SK-N-SH treated with all-trans-retinoic acid at 6 μM for 48 hours (cell line): Measurements from ENCODE around the gene GOLGA3.

Experiments
- ATAC-seq: fragments of 200-7000 bp; cut with Tn5 transposase; 3 replicates; pipeline ENCODE4 v1.9.1; 2020; ENCODE audit warnings: mild to moderate bottlenecking, moderate library complexity
- ARNTL ChIP-seq: fragments of 450-650 bp; formaldehyde crosslinking; IDR thresholded peaks from 2 replicates; pipeline ENCODE4 v1.5.0; 2020; ENCODE audit warnings: low read depth, mild to moderate bottlenecking, moderate library complexity, borderline replicate concordance
- BACH2 ChIP-seq: fragments of 250-450 bp; sonication (Bioruptor Pico); IDR thresholded peaks from 2 replicates; pipeline ENCODE4 v1.9.0; 2021; ENCODE audit warnings: mild to moderate bottlenecking, borderline replicate concordance
- CSDC2 ChIP-seq: fragments of 250-450 bp; sonication (Bioruptor Pico); IDR thresholded peaks from 2 replicates; pipeline ENCODE4 v1.5.0; 2020; ENCODE audit warnings: mild to moderate bottlenecking, moderate library complexity
- CSRNP3 ChIP-seq: fragments of 250-450 bp; sonication (Bioruptor Pico); IDR thresholded peaks from 2 replicates; pipeline ENCODE4 v1.5.1; 2021; ENCODE audit warnings: mild to moderate bottlenecking, moderate library complexity
- ESRRG ChIP-seq: fragments of 250-450 bp; sonication (Bioruptor Pico); IDR thresholded peaks from 2 replicates; pipeline ENCODE4 v1.6.1; 2021; ENCODE audit warnings: mild to moderate bottlenecking
- GLIS3 ChIP-seq: fragments of 250-450 bp; sonication (Bioruptor Pico); IDR thresholded peaks from 2 replicates; pipeline ENCODE4 v1.5.0; 2020; ENCODE audit warnings: mild to moderate bottlenecking, moderate library complexity
- ISL1 ChIP-seq: fragments of 250-450 bp; sonication (Bioruptor Pico); IDR thresholded peaks from 2 replicates; pipeline ENCODE4 v2.1.2; 2022; ENCODE audit warnings: mild to moderate bottlenecking, moderate library complexity
- OSR1 ChIP-seq: fragments of 250-450 bp; sonication (Bioruptor Pico); IDR thresholded peaks from 2 replicates; pipeline ENCODE4 v1.8.0; 2022; ENCODE audit warnings: moderate library complexity, mild to moderate bottlenecking, inconsistent platforms
- RARB ChIP-seq: fragments of 250-450 bp; sonication (Bioruptor Pico); IDR thresholded peaks from 2 replicates; pipeline ENCODE4 v1.8.0; 2021; ENCODE audit warnings: mild to moderate bottlenecking, moderate library complexity
- SNAI2 ChIP-seq: fragments of 250-450 bp; sonication (Bioruptor Pico); IDR thresholded peaks from 2 replicates; pipeline ENCODE4 v1.5.0; 2020; ENCODE audit warnings: mild to moderate bottlenecking, moderate library complexity
- TCF4 ChIP-seq: fragments of 250-450 bp; sonication (Bioruptor Pico); IDR thresholded peaks from 2 replicates; pipeline ENCODE4 v1.8.0; 2021; ENCODE audit warnings: mild to moderate bottlenecking, moderate library complexity, borderline replicate concordance
- TOX ChIP-seq: fragments of 250-450 bp; sonication (Bioruptor Pico); IDR thresholded peaks from 2 replicates; pipeline ENCODE4 v1.8.0; 2021; ENCODE audit warnings: mild to moderate bottlenecking, moderate library complexity, borderline replicate concordance
- TSHZ2 ChIP-seq: fragments of 250-450 bp; sonication (Bioruptor Pico); IDR thresholded peaks from 2 replicates; pipeline ENCODE4 v1.5.0; 2020; ENCODE audit warnings: mild to moderate bottlenecking, moderate library complexity
- ZC3H10 ChIP-seq: fragments of 250-450 bp; sonication (Bioruptor Pico); IDR thresholded peaks from 2 replicates; pipeline ENCODE4 v1.5.1; 2021; ENCODE audit warnings: mild to moderate bottlenecking, moderate library complexity
- ZFP30 ChIP-seq: fragments of 450-650 bp; formaldehyde crosslinking; IDR thresholded peaks from 2 replicates; pipeline ENCODE4 v1.5.0; 2022; ENCODE audit warnings: mild to moderate bottlenecking, moderate library complexity
- ZNF565 ChIP-seq: fragments of 450-650 bp; formaldehyde crosslinking; conservative IDR thresholded peaks from 2 replicates; pipeline ENCODE4 v1.5.0; 2020; ENCODE audit warnings: low read depth, mild to moderate bottlenecking, moderate library complexity
- ZNF70 ChIP-seq: fragments of 450-650 bp; formaldehyde crosslinking; IDR thresholded peaks from 2 replicates; pipeline ENCODE4 v1.5.0; 2020; ENCODE audit warnings: mild to moderate bottlenecking, moderate library complexity
- ZNF8 ChIP-seq: fragments of 450-650 bp; formaldehyde crosslinking; IDR thresholded peaks from 2 replicates; pipeline ENCODE4 v1.5.0; 2020; ENCODE audit warnings: mild to moderate bottlenecking, moderate library complexity
- TF ChIP-seq, protein P1 (sequence below): fragments of 250-450 bp; sonication (Bioruptor Pico); IDR thresholded peaks from 2 replicates; pipeline ENCODE4 v1.8.0; 2020; ENCODE audit warnings: mild to moderate bottlenecking, moderate library complexity, borderline replicate concordance
- TF ChIP-seq, protein P2 (sequence below): fragments of 250-450 bp; sonication (Bioruptor Pico); IDR thresholded peaks from 2 replicates; pipeline ENCODE4 v1.5.1; 2020; ENCODE audit warnings: low read depth, mild to moderate bottlenecking, moderate library complexity

GOLGA3 gene

GRCh38 chr12:132839558-132840235 lies 11.0 kb upstream of the GOLGA3 start:
- ATAC-seq = no peak

GRCh38 chr12:132838410-132839080 lies 9.9 kb upstream of the GOLGA3 start:
- ATAC-seq = peak; percentile 37
- TF ChIP-seq OSR1 (CRISPR knock-in tag) (no peak), ZNF70 (CRISPR knock-in tag) (no peak), TOX (no peak), BACH2 (CRISPR knock-in tag) (no peak), ARNTL (no peak), ISL1 (no peak), GLIS3 (CRISPR knock-in tag) (no peak)
- TF ChIP-seq, protein P1, sequence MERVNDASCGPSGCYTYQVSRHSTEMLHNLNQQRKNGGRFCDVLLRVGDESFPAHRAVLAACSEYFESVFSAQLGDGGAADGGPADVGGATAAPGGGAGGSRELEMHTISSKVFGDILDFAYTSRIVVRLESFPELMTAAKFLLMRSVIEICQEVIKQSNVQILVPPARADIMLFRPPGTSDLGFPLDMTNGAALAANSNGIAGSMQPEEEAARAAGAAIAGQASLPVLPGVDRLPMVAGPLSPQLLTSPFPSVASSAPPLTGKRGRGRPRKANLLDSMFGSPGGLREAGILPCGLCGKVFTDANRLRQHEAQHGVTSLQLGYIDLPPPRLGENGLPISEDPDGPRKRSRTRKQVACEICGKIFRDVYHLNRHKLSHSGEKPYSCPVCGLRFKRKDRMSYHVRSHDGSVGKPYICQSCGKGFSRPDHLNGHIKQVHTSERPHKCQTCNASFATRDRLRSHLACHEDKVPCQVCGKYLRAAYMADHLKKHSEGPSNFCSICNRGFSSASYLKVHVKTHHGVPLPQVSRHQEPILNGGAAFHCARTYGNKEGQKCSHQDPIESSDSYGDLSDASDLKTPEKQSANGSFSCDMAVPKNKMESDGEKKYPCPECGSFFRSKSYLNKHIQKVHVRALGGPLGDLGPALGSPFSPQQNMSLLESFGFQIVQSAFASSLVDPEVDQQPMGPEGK = no peak
- TF ChIP-seq, all 23 proteins: peak for 0

More at GRCh38 chr12:132839558-132840235, 11.0 kb upstream of the GOLGA3 start:
- TF ChIP-seq ESRRG (no peak), ZC3H10 (no peak), SNAI2 (CRISPR knock-in tag) (no peak), ARNTL (no peak), ZNF70 (CRISPR knock-in tag) (no peak), ZNF8 (no peak), ZFP30 (no peak)

DNA sequence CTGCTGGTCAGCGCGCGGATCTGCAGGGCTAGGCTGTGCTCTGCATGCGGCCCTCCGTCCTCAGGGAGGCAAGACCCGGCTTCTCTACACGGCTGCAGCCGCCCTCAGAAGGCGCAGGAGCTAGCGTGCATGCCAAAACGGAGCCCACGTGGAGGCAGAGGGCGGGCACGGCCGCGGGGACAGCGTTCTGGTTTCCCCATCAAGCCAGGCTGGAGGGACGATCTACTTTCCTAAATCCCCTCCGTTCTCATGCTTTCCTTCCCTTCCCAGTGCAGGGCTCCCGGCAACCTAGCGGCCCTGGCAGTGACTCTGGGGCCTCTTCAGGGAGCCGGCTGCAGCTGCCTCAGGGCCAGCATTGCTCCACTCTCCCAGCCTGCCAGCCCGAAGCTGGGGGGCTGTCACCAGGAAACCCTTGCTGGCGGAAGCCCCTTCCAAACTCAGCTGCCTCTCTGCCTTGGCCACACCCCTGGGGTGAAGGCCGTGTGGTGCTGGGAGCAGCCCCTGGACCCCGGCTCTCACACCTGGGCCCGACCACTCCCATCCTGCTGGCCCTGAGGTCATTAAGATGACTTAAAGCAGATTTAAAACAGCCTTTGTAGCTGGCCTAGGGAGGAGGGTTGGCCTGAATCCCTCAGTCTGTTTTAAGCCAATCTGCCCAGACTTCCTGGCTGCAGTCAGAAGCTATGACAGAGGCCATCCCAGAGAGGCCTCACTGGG lies 9.2 kb upstream of the GOLGA3 start:
- peak; percentile 13 for ATAC-seq
- TF ChIP-seq CSRNP3 (CRISPR knock-in tag) (no peak), ZFP30 (no peak), TSHZ2 (CRISPR knock-in tag) (no peak), TOX (no peak), ZNF70 (CRISPR knock-in tag) (no peak), CSDC2 (CRISPR knock-in tag) (no peak), ZNF565 (CRISPR knock-in tag) (no peak), ARNTL (no peak), ZC3H10 (no peak), ISL1 (no peak), OSR1 (CRISPR knock-in tag) (no peak), SNAI2 (CRISPR knock-in tag) (no peak), TCF4 (CRISPR knock-in tag) (no peak), ZNF8 (no peak), RARB (CRISPR knock-in tag) (no peak)
- TF ChIP-seq, protein P1 = no peak
- TF ChIP-seq, protein P2, sequence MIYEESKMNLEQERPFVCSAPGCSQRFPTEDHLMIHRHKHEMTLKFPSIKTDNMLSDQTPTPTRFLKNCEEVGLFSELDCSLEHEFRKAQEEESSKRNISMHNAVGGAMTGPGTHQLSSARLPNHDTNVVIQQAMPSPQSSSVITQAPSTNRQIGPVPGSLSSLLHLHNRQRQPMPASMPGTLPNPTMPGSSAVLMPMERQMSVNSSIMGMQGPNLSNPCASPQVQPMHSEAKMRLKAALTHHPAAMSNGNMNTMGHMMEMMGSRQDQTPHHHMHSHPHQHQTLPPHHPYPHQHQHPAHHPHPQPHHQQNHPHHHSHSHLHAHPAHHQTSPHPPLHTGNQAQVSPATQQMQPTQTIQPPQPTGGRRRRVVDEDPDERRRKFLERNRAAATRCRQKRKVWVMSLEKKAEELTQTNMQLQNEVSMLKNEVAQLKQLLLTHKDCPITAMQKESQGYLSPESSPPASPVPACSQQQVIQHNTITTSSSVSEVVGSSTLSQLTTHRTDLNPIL (CRISPR knock-in tag) = no peak
